HepG2 (cell line): Measurements from ENCODE around the gene WRAP73. TPM values are rescaled to one million over a fixed set of nuclear protein-coding genes. Genes with fewer than 3 reads are reported as not detected.

ENCODE experiments used
- ATAC-seq: fragments of 200-7000 bp; cut with Tn5 transposase; 3 replicates; pipeline ENCODE4 v1.9.1; 2020; ENCODE audit warnings: mild to moderate bottlenecking, moderate library complexity
- BruUV-seq: library from RNA; stranded (reverse); fragments of 400-500 nt; replicated peaks from 2 replicates; lab custom pipeline; 2021; lab: Mats Ljungman, UMichigan
- CTCF ChIA-PET: fragments of 300-600 bp; formaldehyde crosslinking; extraction: SDS; loops from one replicate; lab custom pipeline; 2021; ENCODE audit warnings: low total read pairs, inconsistent platforms, low intra/inter-chr PET ratio; lab: Yijun Ruan, JAX
- POLR2A ChIA-PET: fragments of 350-600 bp; sonication (Branson Sonifier 250); formaldehyde crosslinking; loops from one replicate; lab custom pipeline; 2020; ENCODE audit warnings: antibody characterized with exemption, inconsistent platforms; lab: Yijun Ruan, JAX
- DNase-seq: peaks from one replicate; pipeline ENCODE4 v3.0.0-alpha.2; 2015; ENCODE audit warnings: low spot score
- FAIRE-seq: peaks from 3 replicates; lab custom pipeline; 2011; peaks lifted over from hg19 to GRCh38; lab: Jason Lieb, UNC
- H2AFZ ChIP-seq: one replicate; pipeline ENCODE4 v1.6.1; 2011; ENCODE audit warnings: low read length, inconsistent platforms
- H3K27ac ChIP-seq: fragments of 300-600 bp; 3 replicates; pipeline ENCODE4 v1.8.0; 2011; ENCODE audit warnings: mixed run types, mild to moderate bottlenecking, mixed read lengths, low read length, inconsistent platforms; ENCODE audit not compliant: insufficient read depth; ENCODE audit errors: extremely low read length
- H3K27me3 ChIP-seq, 2 experiments: fragments of 200-600 bp in 1 of 2; 2 replicates in 1 of 2; 3 replicates in 1 of 2; pipeline versions ENCODE4 v1.6.0 to v1.8.0; 2011; ENCODE audit warnings: low read length in 2 of 2, mild to moderate bottlenecking in 2 of 2, moderate library complexity in 2 of 2, inconsistent platforms in 1 of 2; ENCODE audit not compliant: insufficient read depth in 2 of 2, control insufficient read depth in 1 of 2
- H3K36me3 ChIP-seq, 2 experiments: fragments of 200-600 bp in 1 of 2; replicated peaks in 1 of 2; 2 replicates in 1 of 2; 3 replicates in 1 of 2; pipeline versions ENCODE4 v1.5.1 to v1.8.0; 2011; ENCODE audit warnings: low read length in 2 of 2, inconsistent platforms in 1 of 2; ENCODE audit not compliant: insufficient read depth in 2 of 2, control insufficient read depth in 1 of 2
- H3K4me1 ChIP-seq: 2 replicates; pipeline ENCODE4 v1.5.1; 2012; ENCODE audit warnings: low read length, inconsistent platforms; ENCODE audit not compliant: insufficient read depth
- H3K4me2 ChIP-seq: 2 replicates; pipeline ENCODE4 v1.6.0; 2011; ENCODE audit warnings: low read depth, low read length, inconsistent platforms
- H3K4me3 ChIP-seq, 3 experiments: fragments of 200-600 bp in 1 of 3; sonication (generic), shearing (Covaris generic) in 1 of 3; replicated peaks in 1 of 3; 2 replicates each; pipeline ENCODE4 v1.5.1; 2011 to 2016; ENCODE audit warnings: low read length in 3 of 3, inconsistent platforms in 2 of 3, low read depth in 2 of 3, mild to moderate bottlenecking in 2 of 3, control low read depth in 1 of 3, mixed read lengths in 1 of 3; ENCODE audit not compliant: insufficient read depth in 1 of 3
- H3K79me2 ChIP-seq: one replicate; pipeline ENCODE4 v1.6.1; 2011; ENCODE audit warnings: low read length, inconsistent platforms; ENCODE audit not compliant: insufficient read depth
- H3K9ac ChIP-seq: 2 replicates; pipeline ENCODE4 v1.6.0; 2011; ENCODE audit warnings: mild to moderate bottlenecking, low read depth, low read length, inconsistent platforms; ENCODE audit not compliant: insufficient read depth
- H3K9me3 ChIP-seq: 2 replicates; pipeline ENCODE4 v1.5.1; 2012; ENCODE audit warnings: mild to moderate bottlenecking, low read length
- H4K20me1 ChIP-seq: 2 replicates; pipeline ENCODE4 v1.6.0; 2011; ENCODE audit warnings: inconsistent platforms, mild to moderate bottlenecking, low read length, moderate library complexity; ENCODE audit not compliant: insufficient read depth
- GTF2F1 ChIP-seq: fragments of 150-350 bp; IDR thresholded peaks from 2 replicates; pipeline ENCODE4 v1.6.1; 2014; ENCODE audit warnings: low read length
- HDAC1 ChIP-seq: sonication (generic); formaldehyde crosslinking; IDR thresholded peaks from 2 replicates; pipeline ENCODE4 v1.5.1; 2020; ENCODE audit warnings: mild to moderate bottlenecking, missing genetic modification reagents
- HNF1B ChIP-seq: sonication (generic); formaldehyde crosslinking; IDR thresholded peaks from 2 replicates; pipeline ENCODE4 v1.5.1; 2020; ENCODE audit warnings: mild to moderate bottlenecking, moderate library complexity, missing genetic modification reagents
- HNF4A ChIP-seq: sonication (generic); formaldehyde crosslinking; IDR thresholded peaks from 2 replicates; pipeline ENCODE4 v1.4.0; 2020; ENCODE audit warnings: missing genetic modification reagents
- HNRNPLL ChIP-seq: fragments of 200-400 bp; formaldehyde crosslinking; IDR thresholded peaks from 2 replicates; pipeline ENCODE4 v1.6.1; 2017; ENCODE audit warnings: mild to moderate bottlenecking, low read depth, low read length; ENCODE audit not compliant: poor library complexity, severe bottlenecking
- HOXA3 ChIP-seq: sonication (generic); formaldehyde crosslinking; IDR thresholded peaks from 2 replicates; pipeline ENCODE4 v1.5.0; 2020; ENCODE audit warnings: missing genetic modification reagents
- SIN3B ChIP-seq: fragments of 150-350 bp; IDR thresholded peaks from 2 replicates; pipeline ENCODE4 v1.6.1; 2014; ENCODE audit warnings: low read length
- THAP11 ChIP-seq: IDR thresholded peaks from 2 replicates; pipeline ENCODE4 v1.6.1; 2016; ENCODE audit warnings: missing biosample characterization, missing genetic modification reagents
- ZFY ChIP-seq: sonication (generic); formaldehyde crosslinking; IDR thresholded peaks from 2 replicates; pipeline ENCODE4 v1.4.0; 2020; ENCODE audit warnings: missing genetic modification reagents
- ZNF564 ChIP-seq: sonication (generic); formaldehyde crosslinking; IDR thresholded peaks from 2 replicates; pipeline ENCODE4 v1.8.1; 2023; ENCODE audit warnings: mild to moderate bottlenecking, missing genetic modification reagents
- ZNF687 ChIP-seq: sonication (generic); formaldehyde crosslinking; IDR thresholded peaks from 2 replicates; pipeline ENCODE4 v1.5.1; 2020; ENCODE audit warnings: mild to moderate bottlenecking, missing genetic modification reagents, moderate library complexity
- ZNF800 ChIP-seq: sonication (generic); formaldehyde crosslinking; IDR thresholded peaks from 2 replicates; pipeline ENCODE4 v1.4.0; 2020; ENCODE audit warnings: missing genetic modification reagents
- WGBS: methylation state at CpG from one replicate; pipeline ENCODE4 v1.1.6; 2017; ENCODE audit warnings: low lambda C conversion rate; 5-methylcytosine and 5-hydroxymethylcytosine counted together
- in situ Hi-C: cut with HindIII; loops from 2 replicates; pipeline ENCODE4 v1.10.0; 2017; ENCODE audit warnings: low pct_unique_long_range_greater_than_20kb; ENCODE audit not compliant: extremely low pct_ligation_motif_present
- intact Hi-C: fragments of 100-400 bp; cut with micrococcal nuclease; formaldehyde crosslinking; loops from one replicate; pipeline ENCODE4 v1.10.0; 2022; ENCODE audit not compliant: unreplicated experiment
- polyA plus RNA-seq, 8 experiments: library from polyadenylated mRNA; depleted of rRNA in 3 of 8; stranded (reverse) in 7 of 8; unstranded in 1 of 8; fragments of >200 nt; fragmentation: Illumina TruSeq in 4 of 8; extraction: Trizol in 4 of 8; gene quantifications; 2 replicates each; pipeline versions ENCODE4 v1.2.1 to v1.2.3, GENCODE V29; 2011 to 2016; ENCODE audit warnings: low read depth in 4 of 8, missing spikeins in 1 of 8, mixed read lengths in 1 of 8; ENCODE audit not compliant: insufficient read depth in 1 of 8
- total RNA-seq, 5 experiments: library from RNA; depleted of rRNA; stranded (reverse); fragments of >200 nt; fragmentation: Illumina TruSeq; extraction: Trizol; gene quantifications; 2 replicates each; pipeline ENCODE4 v1.2.3, GENCODE V29; 2016; ENCODE audit warnings: low read depth in 1 of 5

WRAP73 gene
- total and polyA plus RNA-seq, 2 of the 13 experiments (the other 11 are each of a cell fraction or from before 2014, with no cell fraction given) = 18.1 to 40.4 TPM

- no peak for TF ChIP-seq HNF1B (CRISPR knock-in tag)
These were observed 2.1 kb upstream of the WRAP73 start, which contains the start of gene TP73 (continued) for GRCh38 chr1:3651930-3652547.

GRCh38 chr1:3651026-3651929 is 1.4 kb upstream of the WRAP73 start:
- Histone ChIP-seq H3K4me3 (peak overlapping the region; percentile 58 to 73 (median 66); a peak in 5 of 6 replicates), H3K4me1 (peaks cover 25% of the 10 kb centered on the region), H3K79me2 (peaks cover 7% of the 10 kb centered on the region), H3K4me2 (peak overlapping the region; percentile 86), H2AFZ (no peak overlapping the region), H3K27ac (no peak overlapping the region), H3K9me3 (no peaks in the 10 kb centered on the region), H3K27me3 (peaks cover 2 to 11% of the 10 kb centered on the region in 2 experiments; a peak in 3 of 5 replicates), H3K9ac (0 out of 2 replicates have a peak overlapping the region, but pooled peaks have one; percentile 22), H3K36me3 (peaks cover 5 to 6% of the 10 kb centered on the region in 2 experiments; a peak in 3 of 5 replicates), H4K20me1 (no peaks in the 10 kb centered on the region)
- intact Hi-C loops (loop anchor here (2.0 kb wide), 1 partner anchor 26 kb away; the partner anchor contains the start of gene TPRG1L), in situ Hi-C loops (no loop called here)
- WGBS = 50% methylated on average over 35 of the region's 83 CpGs
- BruUV-seq = no TSS peak
- ChIA-PET CTCF (no interaction called here), POLR2A (interaction anchor here (0.6 to 2.6 kb wide), 3 partner anchors 15 to 124 kb away, joined by 3 to 6 read pairs (median 3); no protein-coding TSS in a partner anchor)
- ATAC-seq (peak; percentile 26), DNase-seq (no peak), FAIRE-seq (no peak)
- TF ChIP-seq ZFY (CRISPR knock-in tag) (peak; percentile 36; the same call in 1 of the 2 replicates), SIN3B (no peak), HDAC1 (CRISPR knock-in tag) (0 out of 2 replicates have a peak, but pooled peaks have one; percentile 27), ZNF564 (CRISPR knock-in tag) (peak; percentile 38; the same call in 1 of the 2 replicates), HNRNPLL (peak; percentile 72), GTF2F1 (no peak), HOXA3 (peak; percentile 17; the same call in 1 of the 2 replicates), THAP11 (CRISPR knock-in tag) (peak; percentile 12; the same call in 1 of the 2 replicates), ZNF687 (CRISPR knock-in tag) (0 out of 2 replicates have a peak, but pooled peaks have one; percentile 28), ZNF800 (CRISPR knock-in tag) (peak; percentile 99), HNF4A (no peak)
